Measurements from ENCODE around the gene TAPBP.

DNA sequence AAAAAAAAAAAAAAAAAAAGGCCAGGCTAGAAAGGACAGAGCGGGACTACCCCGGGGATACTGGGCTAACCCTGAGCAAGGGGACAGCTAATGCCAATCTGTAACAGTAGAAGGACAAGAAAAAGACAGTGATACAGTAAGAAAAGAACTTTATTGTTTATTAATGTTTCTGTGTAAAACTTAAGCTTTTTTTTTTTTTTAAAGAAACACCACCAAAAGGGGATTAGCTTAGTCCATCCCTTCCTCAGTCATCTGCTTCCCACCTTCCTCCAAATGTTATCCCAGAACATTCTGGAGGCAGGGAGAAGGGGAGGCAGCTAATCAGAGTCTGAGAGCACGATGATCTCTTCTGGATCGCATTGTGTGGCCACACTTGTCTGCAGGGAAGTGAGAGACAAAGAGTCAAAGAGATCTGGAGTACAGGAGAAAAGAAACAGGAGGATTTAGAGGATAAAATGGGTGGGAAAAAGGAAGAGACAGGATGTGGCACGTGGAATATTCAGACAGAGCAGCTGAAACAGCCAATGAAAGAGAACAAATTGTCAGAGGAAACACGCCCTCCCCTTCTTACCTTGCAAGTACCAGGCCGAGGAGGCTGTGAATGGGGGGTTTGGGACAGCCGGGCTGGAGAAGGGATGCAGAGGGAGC is 4.7 kb upstream of the TAPBP start:
- TF ChIP-seq, protein P1, sequence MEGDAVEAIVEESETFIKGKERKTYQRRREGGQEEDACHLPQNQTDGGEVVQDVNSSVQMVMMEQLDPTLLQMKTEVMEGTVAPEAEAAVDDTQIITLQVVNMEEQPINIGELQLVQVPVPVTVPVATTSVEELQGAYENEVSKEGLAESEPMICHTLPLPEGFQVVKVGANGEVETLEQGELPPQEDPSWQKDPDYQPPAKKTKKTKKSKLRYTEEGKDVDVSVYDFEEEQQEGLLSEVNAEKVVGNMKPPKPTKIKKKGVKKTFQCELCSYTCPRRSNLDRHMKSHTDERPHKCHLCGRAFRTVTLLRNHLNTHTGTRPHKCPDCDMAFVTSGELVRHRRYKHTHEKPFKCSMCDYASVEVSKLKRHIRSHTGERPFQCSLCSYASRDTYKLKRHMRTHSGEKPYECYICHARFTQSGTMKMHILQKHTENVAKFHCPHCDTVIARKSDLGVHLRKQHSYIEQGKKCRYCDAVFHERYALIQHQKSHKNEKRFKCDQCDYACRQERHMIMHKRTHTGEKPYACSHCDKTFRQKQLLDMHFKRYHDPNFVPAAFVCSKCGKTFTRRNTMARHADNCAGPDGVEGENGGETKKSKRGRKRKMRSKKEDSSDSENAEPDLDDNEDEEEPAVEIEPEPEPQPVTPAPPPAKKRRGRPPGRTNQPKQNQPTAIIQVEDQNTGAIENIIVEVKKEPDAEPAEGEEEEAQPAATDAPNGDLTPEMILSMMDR (IDR thresholded peaks at IDR 0.05), result no peak
- TF ChIP-seq POLR2A (IDR thresholded peaks at IDR 0.05) (no peak), EP300 (IDR thresholded peaks at IDR 0.05) (no peak)

All from tibial nerve (tissue), 4 donors.